ENCODE results near the gene GCA. TPM values are rescaled to one million over a fixed set of nuclear protein-coding genes. Genes with fewer than 3 reads are reported as not detected.

The GCA gene
- total RNA-seq, 1 donor from 2014 or later = 14.5 TPM

DNA sequence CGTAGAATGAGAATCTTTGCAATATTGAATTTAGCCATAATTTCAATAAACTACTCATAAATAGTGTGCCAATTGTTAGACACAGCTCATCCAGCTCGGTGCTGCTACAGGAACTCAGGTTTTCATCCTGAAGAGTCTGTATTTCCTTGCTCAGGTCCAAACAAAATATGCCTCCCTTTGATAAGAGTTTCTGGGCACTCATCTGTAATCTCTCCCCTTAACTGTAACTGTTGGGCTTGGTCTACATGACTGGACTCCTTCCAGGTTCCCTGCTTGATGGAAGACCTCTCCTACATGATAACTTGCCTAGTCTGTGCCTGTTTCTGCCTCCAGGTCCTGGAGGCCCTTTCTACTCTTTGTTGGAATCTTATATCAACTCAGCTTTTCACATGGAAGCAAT, 57.9 kb downstream of the GCA start:
- H2AFZ ChIP-seq (ENCODE audit: low read depth, low read length) = no peak overlapping the region
- H3K27me3 ChIP-seq (ENCODE audit: insufficient read depth, low read length) = no peaks in the 10 kb centered on the region
- no peaks in the 10 kb centered on the region for H3K79me2 ChIP-seq (ENCODE audit: insufficient read depth, low read length)
- H4K20me1 ChIP-seq (ENCODE audit: insufficient read depth, low read length) = no peaks in the 10 kb centered on the region
- H3K9ac ChIP-seq (ENCODE audit: low read length) = no peak overlapping the region
- no peak overlapping the region for H3K4me3 ChIP-seq (ENCODE audit: insufficient read depth, low read depth, low read length)
- H3K9me3 Mint-ChIP-seq (ENCODE audit: unreplicated experiment) = no peaks in the 10 kb centered on the region
- TF ChIP-seq EZH2 (IDR thresholded peaks at IDR 0.05; ENCODE audit: insufficient read depth, low read length) = no peak
- no peak for DNase-seq (ENCODE audit: low read depth)
- H3K27ac ChIP-seq (ENCODE audit: low read depth, low read length) = no peak overlapping the region
- no peaks in the 10 kb centered on the region for H3K9me3 ChIP-seq (ENCODE audit: insufficient read depth, low read depth, low read length)
- no peaks in the 10 kb centered on the region for H3K36me3 ChIP-seq (ENCODE audit: insufficient read depth, low read length)
- H3K4me2 ChIP-seq (ENCODE audit: low read length) = no peak overlapping the region
- no peaks in the 10 kb centered on the region for H3K4me1 Mint-ChIP-seq (ENCODE audit: low read depth, unreplicated experiment)
- no peaks in the 10 kb centered on the region for H3K27me3 Mint-ChIP-seq (ENCODE audit: low read depth, unreplicated experiment)
- H3K36me3 Mint-ChIP-seq (ENCODE audit: low read depth, unreplicated experiment) = no peaks in the 10 kb centered on the region
- no peak overlapping the region for H3K4me3 Mint-ChIP-seq (ENCODE audit: unreplicated experiment)
- no peak for FAIRE-seq
- no peaks in the 10 kb centered on the region for H3K4me1 ChIP-seq (ENCODE audit: insufficient read depth, low read length)
- no peak overlapping the region for H3K27ac Mint-ChIP-seq (ENCODE audit: unreplicated experiment)

DNA sequence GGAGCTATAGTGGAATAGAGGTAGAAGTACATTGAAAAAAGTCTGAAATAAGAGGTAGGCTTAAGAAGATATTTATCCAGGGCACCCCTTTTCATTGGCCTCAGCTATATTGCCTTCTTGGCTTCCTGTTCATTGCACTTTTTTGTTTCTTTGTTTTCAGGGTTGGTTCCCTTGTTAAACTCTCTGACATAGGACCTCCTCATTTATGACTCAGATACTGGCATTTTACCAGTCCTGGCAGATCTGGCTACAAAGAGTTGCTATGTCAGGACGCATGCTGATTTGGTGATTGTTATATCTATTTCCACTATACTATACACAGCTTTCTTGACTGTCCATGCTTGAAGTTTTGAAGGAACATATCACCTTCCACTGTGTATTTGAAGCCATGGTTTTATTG, 60.0 kb downstream of the GCA start:
- Histone ChIP-seq H3K4me1 (ENCODE audit: insufficient read depth, low read length) (no peaks in the 10 kb centered on the region), H3K27me3 (ENCODE audit: insufficient read depth, low read length) (no peaks in the 10 kb centered on the region), H2AFZ (ENCODE audit: low read depth, low read length) (no peak overlapping the region), H3K36me3 (ENCODE audit: insufficient read depth, low read length) (no peaks in the 10 kb centered on the region), H3K9ac (ENCODE audit: low read length) (no peak overlapping the region), H3K4me3 (ENCODE audit: insufficient read depth, low read depth, low read length) (no peak overlapping the region), H3K4me2 (ENCODE audit: low read length) (no peak overlapping the region), H4K20me1 (ENCODE audit: insufficient read depth, low read length) (no peaks in the 10 kb centered on the region), H3K27ac (ENCODE audit: low read depth, low read length) (no peak overlapping the region), H3K79me2 (ENCODE audit: insufficient read depth, low read length) (no peaks in the 10 kb centered on the region), H3K9me3 (ENCODE audit: insufficient read depth, low read depth, low read length) (no peaks in the 10 kb centered on the region)
- no peak overlapping the region for H3K4me3 Mint-ChIP-seq (ENCODE audit: unreplicated experiment)
- H3K4me1 Mint-ChIP-seq (ENCODE audit: low read depth, unreplicated experiment) = no peaks in the 10 kb centered on the region
- no peaks in the 10 kb centered on the region for H3K36me3 Mint-ChIP-seq (ENCODE audit: low read depth, unreplicated experiment)
- no peak overlapping the region for H3K27ac Mint-ChIP-seq (ENCODE audit: unreplicated experiment)
- FAIRE-seq (peak; percentile 17), DNase-seq (ENCODE audit: low read depth) (peak; percentile 68)
- no peaks in the 10 kb centered on the region for H3K9me3 Mint-ChIP-seq (ENCODE audit: unreplicated experiment)
- TF ChIP-seq EZH2 (IDR thresholded peaks at IDR 0.05; ENCODE audit: insufficient read depth, low read length) = no peak
- TF ChIP-seq, protein P1, sequence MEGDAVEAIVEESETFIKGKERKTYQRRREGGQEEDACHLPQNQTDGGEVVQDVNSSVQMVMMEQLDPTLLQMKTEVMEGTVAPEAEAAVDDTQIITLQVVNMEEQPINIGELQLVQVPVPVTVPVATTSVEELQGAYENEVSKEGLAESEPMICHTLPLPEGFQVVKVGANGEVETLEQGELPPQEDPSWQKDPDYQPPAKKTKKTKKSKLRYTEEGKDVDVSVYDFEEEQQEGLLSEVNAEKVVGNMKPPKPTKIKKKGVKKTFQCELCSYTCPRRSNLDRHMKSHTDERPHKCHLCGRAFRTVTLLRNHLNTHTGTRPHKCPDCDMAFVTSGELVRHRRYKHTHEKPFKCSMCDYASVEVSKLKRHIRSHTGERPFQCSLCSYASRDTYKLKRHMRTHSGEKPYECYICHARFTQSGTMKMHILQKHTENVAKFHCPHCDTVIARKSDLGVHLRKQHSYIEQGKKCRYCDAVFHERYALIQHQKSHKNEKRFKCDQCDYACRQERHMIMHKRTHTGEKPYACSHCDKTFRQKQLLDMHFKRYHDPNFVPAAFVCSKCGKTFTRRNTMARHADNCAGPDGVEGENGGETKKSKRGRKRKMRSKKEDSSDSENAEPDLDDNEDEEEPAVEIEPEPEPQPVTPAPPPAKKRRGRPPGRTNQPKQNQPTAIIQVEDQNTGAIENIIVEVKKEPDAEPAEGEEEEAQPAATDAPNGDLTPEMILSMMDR (IDR thresholded peaks at IDR 0.05; ENCODE audit: insufficient read depth, low read depth, low read length) = no peak
- no peaks in the 10 kb centered on the region for H3K27me3 Mint-ChIP-seq (ENCODE audit: low read depth, unreplicated experiment)

Other genes starting within 250 kb of the GCA start
- not detected in 2 replicates for gene GCG, start 191.9 kb upstream of the GCA start, total RNA-seq
- 0.96 and 1.3 TPM in 2 replicates for gene FAP, start 100.7 kb upstream of the GCA start, total RNA-seq
- gene IFIH1, start 25.4 kb upstream of the GCA start, total RNA-seq = 62.3 and 70.5 TPM in 2 replicates